AG09309 (cell line): ENCODE results near the gene SNX30.

Experiments used
- DNase-seq: peaks from one replicate; pipeline ENCODE4 v3.0.0-alpha.2; 2010; ENCODE audit warnings: low read depth
- H3K4me3 ChIP-seq: 2 replicates; pipeline ENCODE4 v1.5.1; 2011; ENCODE audit warnings: mild to moderate bottlenecking, low read depth, low read length, moderate library complexity; ENCODE audit not compliant: control insufficient read depth
- CTCF ChIP-seq: IDR thresholded peaks from 2 replicates; pipeline ENCODE4 v1.5.1; 2011; ENCODE audit warnings: mild to moderate bottlenecking, low read depth, low read length, inconsistent platforms; ENCODE audit not compliant: insufficient read depth, control insufficient read depth; ENCODE audit errors: missing control alignments

The SNX30 gene

GRCh38 chr9:112894041-112894440 is 143.5 kb downstream of the SNX30 start:
- TF ChIP-seq CTCF, result no peak
- no peak for DNase-seq
- no peak overlapping the region for H3K4me3 ChIP-seq

- no peak for DNase-seq
Measured at GRCh38 chr9:112894699-112895098, 144.1 kb downstream of the SNX30 start.

GRCh38 chr9:112896131-112896530 is 145.6 kb downstream of the SNX30 start:
- no peak for TF ChIP-seq CTCF
- no peak overlapping the region for H3K4me3 ChIP-seq
- no peak for DNase-seq

More at GRCh38 chr9:112894699-112895098, 144.1 kb downstream of the SNX30 start:
- TF ChIP-seq CTCF, result no peak
- H3K4me3 ChIP-seq, result no peak overlapping the region

- TF ChIP-seq CTCF, result no peak
- DNase-seq, result no peak
- no peak overlapping the region for H3K4me3 ChIP-seq
Measured at GRCh38 chr9:112898872-112899311, 148.3 kb downstream of the SNX30 start.

- no peak for DNase-seq
- no peak for TF ChIP-seq CTCF
- H3K4me3 ChIP-seq, result no peak overlapping the region
Measured at GRCh38 chr9:112900488-112900887, 149.9 kb downstream of the SNX30 start.

GRCh38 chr9:112900901-112901300 is 150.3 kb downstream of the SNX30 start:
- TF ChIP-seq CTCF, result no peak
- DNase-seq, result no peak
- H3K4me3 ChIP-seq, result no peak overlapping the region

GRCh38 chr9:112905084-112905483 is 154.5 kb downstream of the SNX30 start:
- DNase-seq, result no peak
- TF ChIP-seq CTCF, result no peak
- no peak overlapping the region for H3K4me3 ChIP-seq
